IPS-20b (cell line): ENCODE results near the gene DCLRE1B.

Experiments
- H3K27ac ChIP-seq: one replicate; pipeline ENCODE4 v1.5.1; 2013; ENCODE audit warnings: low read length
- H3K27me3 ChIP-seq: 2 replicates; pipeline ENCODE4 v1.6.1; 2013; ENCODE audit warnings: mild to moderate bottlenecking, low read length, inconsistent platforms; ENCODE audit not compliant: insufficient read depth
- H3K36me3 ChIP-seq: 2 replicates; pipeline ENCODE4 v1.6.1; 2013; ENCODE audit warnings: low read depth, mild to moderate bottlenecking, inconsistent platforms, low read length, moderate library complexity; ENCODE audit not compliant: insufficient read depth
- H3K4me1 ChIP-seq: 2 replicates; pipeline ENCODE4 v1.6.1; 2013; ENCODE audit warnings: mild to moderate bottlenecking, control low read depth, inconsistent platforms, low read length, moderate library complexity; ENCODE audit not compliant: insufficient read depth
- H3K4me3 ChIP-seq: 2 replicates; pipeline ENCODE4 v1.5.1; 2013; ENCODE audit warnings: mild to moderate bottlenecking, low read length, inconsistent platforms
- H3K9ac ChIP-seq: 2 replicates; pipeline ENCODE4 v1.6.1; 2013; ENCODE audit warnings: low read depth, mild to moderate bottlenecking, inconsistent platforms, low read length, moderate library complexity
- H3K9me3 ChIP-seq: 2 replicates; pipeline ENCODE4 v1.6.1; 2013; ENCODE audit warnings: mild to moderate bottlenecking, low read depth, low read length, inconsistent platforms; ENCODE audit not compliant: insufficient read depth

Gene DCLRE1B

DNA sequence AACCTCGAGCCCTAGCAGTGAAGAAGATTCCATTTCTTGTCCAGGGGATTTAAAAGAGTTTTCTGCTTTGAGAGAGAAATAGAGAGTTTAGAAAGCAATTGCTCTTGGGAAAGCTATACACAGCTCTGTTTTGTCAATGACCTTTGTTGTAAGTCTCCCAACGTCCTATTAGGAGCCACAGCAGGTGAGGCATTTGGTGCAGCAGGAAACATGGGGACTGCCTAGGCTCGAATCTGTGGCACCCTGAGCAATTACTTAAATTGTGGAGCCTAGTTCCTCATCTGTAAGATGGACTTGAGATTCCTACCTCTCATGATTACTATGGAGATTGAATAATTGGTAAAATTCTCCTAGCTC lies 8.2 kb downstream of the DCLRE1B start:
- H3K4me1 ChIP-seq, result no peaks in the 10 kb centered on the region
- no peak overlapping the region for H3K27ac ChIP-seq
- no peaks in the 10 kb centered on the region for H3K9me3 ChIP-seq
- no peak overlapping the region for H3K9ac ChIP-seq
- H3K36me3 ChIP-seq, result peaks cover 45% of the 10 kb centered on the region
- H3K4me3 ChIP-seq, result no peak overlapping the region
- no peaks in the 10 kb centered on the region for H3K27me3 ChIP-seq

DNA sequence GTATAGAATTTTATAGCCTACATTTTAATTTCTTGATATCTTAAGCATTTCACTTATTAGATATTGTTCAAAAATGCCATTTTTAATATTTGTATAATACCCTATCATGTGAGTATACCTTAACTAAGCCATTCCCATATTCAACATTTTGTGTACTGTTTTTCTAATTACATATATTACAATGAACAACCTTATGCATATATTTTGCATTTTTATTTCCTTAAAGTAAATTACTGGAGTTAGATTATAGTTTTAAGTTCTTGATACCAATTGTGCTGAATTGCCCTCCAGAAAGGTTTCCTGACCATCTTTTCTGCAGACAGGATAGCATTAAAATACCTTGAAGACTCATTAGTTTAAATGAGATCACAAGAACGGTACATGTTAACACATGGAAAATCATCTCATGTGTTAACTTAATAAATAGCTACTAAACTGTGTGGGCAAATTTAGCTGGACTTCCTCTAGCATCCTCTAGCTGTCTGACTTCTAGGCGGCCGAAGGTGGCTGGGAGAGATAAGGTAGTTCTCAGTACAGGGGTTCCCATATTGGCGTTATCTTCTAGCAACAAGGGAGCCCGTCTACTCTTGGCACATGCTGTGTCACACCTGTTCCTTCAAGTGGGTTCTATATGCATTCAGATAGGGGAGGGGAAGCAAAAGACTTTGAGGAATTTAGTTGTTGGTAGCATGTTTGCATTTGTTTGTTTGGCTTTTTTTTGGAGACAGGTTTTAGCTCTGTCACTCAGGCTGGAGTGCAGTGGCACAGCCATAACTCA lies 8.9 kb downstream of the DCLRE1B start:
- Histone ChIP-seq H3K9me3 (no peaks in the 10 kb centered on the region), H3K27ac (no peak overlapping the region), H3K27me3 (no peaks in the 10 kb centered on the region), H3K9ac (no peak overlapping the region), H3K4me3 (no peak overlapping the region), H3K36me3 (peaks cover 37% of the 10 kb centered on the region), H3K4me1 (no peaks in the 10 kb centered on the region)

- H3K27me3 ChIP-seq, result no peaks in the 10 kb centered on the region
- no peaks in the 10 kb centered on the region for H3K4me1 ChIP-seq
- H3K4me3 ChIP-seq, result no peak overlapping the region
Measured at GRCh38 chr1:113916974-113917373, 11.8 kb downstream of the DCLRE1B start.

DNA sequence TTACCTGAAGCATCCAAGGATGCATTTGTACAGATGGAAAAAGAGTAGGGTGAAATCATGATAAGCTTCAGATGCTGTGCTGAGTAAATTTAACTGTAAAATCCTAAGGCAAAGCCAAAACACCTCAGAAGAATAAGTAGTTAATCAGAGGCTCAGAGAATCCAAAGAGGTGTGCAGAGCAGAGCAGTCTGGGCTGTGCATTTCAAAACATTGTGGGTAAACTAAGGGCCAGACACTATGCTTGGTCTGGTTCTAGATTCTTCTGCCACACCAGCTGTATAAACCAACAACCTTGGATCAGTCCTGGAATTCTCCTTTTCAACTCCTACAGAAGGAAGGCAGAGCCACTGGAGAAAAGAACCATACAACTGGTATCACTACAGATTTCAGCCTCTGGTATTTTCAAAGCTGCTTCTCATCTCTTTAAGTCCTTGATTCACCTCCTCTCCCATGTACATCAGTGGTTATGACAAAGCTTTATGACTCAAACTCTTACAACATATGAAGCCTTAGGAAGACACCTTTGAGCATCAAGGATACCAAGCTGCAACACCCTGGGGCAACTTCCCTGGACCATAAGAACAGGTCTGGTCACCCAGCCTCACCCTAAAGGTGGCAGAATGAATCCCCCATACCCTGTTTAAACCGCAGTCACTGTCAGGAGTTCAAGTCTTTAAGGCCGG lies 12.4 kb downstream of the DCLRE1B start:
- Histone ChIP-seq H3K9ac (no peak overlapping the region), H3K36me3 (peaks cover 10% of the 10 kb centered on the region), H3K27ac (no peak overlapping the region), H3K9me3 (no peaks in the 10 kb centered on the region), H3K4me3 (no peak overlapping the region), H3K4me1 (no peaks in the 10 kb centered on the region), H3K27me3 (no peaks in the 10 kb centered on the region)

More at GRCh38 chr1:113916974-113917373, 11.8 kb downstream of the DCLRE1B start:
- Histone ChIP-seq H3K9ac (no peak overlapping the region), H3K9me3 (no peaks in the 10 kb centered on the region), H3K36me3 (peaks cover 16% of the 10 kb centered on the region), H3K27ac (no peak overlapping the region)

DNA sequence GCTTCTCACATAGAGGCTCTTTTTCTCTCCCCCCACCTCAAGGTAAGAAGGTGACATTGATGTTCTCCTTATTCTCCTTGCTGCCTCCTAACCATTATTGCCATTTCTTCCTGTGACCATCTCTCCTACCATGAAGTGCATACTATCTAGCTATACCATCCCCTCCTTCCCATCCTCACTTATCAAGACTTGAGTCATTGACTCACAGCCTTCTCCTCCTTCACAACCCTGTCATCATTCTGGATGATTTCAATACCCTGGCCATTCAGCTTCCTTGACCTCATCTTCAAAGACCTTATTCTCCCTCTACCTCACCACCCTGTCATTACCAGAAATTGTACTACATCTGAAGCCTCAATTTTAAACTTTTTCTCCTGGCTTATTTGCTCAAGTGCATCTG lies 13.1 kb downstream of the DCLRE1B start:
- Histone ChIP-seq H3K36me3 (peaks cover 3% of the 10 kb centered on the region; the same call in 1 of the 2 replicates), H3K27ac (no peak overlapping the region), H3K4me3 (no peak overlapping the region), H3K9me3 (no peaks in the 10 kb centered on the region), H3K27me3 (no peaks in the 10 kb centered on the region; the same call in 1 of the 2 replicates), H3K4me1 (no peaks in the 10 kb centered on the region), H3K9ac (no peak overlapping the region)

GRCh38 chr1:113922957-113923356 lies 17.8 kb downstream of the DCLRE1B start:
- H3K36me3 ChIP-seq, result no peaks in the 10 kb centered on the region
- peaks cover 14% of the 10 kb centered on the region for H3K27me3 ChIP-seq
- no peak overlapping the region for H3K4me3 ChIP-seq
- no peaks in the 10 kb centered on the region for H3K9me3 ChIP-seq
- H3K27ac ChIP-seq, result no peak overlapping the region
- no peak overlapping the region for H3K9ac ChIP-seq
- no peaks in the 10 kb centered on the region for H3K4me1 ChIP-seq

- Histone ChIP-seq H3K36me3 (no peaks in the 10 kb centered on the region), H3K4me3 (no peak overlapping the region), H3K4me1 (no peaks in the 10 kb centered on the region), H3K27me3 (peaks cover 17% of the 10 kb centered on the region), H3K9me3 (no peaks in the 10 kb centered on the region), H3K27ac (no peak overlapping the region), H3K9ac (no peak overlapping the region)
Measured at GRCh38 chr1:113924473-113924872, 19.3 kb downstream of the DCLRE1B start.

DNA sequence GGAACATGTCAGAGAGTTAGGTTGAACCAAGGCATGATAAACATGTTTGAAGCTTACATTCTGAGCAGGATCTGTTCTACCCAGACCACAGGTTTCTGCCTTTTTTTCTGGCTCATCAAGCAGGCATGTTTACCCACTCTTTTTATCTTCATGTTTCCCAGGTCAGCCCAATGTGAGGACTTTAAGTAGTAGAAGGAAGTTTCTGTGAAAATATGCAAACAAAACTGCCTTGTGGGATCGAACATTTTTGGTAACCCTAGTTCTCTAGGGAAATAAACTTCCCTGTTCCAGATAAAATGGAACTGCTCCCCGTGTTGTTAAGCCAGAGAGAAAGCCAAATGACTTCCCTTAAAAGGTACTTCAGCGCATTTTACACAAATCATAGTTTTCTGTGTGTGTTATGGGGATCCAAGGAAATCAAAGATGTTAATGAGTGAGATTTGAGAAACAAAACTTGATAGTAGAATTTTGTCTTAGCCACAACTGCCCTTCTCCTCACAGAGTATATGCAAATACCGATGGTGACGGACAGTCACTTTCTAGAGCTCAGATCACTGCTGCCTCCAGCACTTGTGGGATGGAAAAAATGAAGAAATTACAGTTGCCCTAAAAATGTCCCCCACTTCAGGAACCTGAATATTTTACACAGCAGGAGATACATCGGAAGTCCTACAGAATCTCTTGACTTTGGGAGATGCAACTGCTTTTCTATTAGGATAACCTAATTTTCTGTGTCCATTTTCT lies 23.2 kb downstream of the DCLRE1B start:
- Histone ChIP-seq H3K4me1 (peaks cover 9% of the 10 kb centered on the region; the same call in 1 of the 2 replicates), H3K36me3 (no peaks in the 10 kb centered on the region), H3K9me3 (no peaks in the 10 kb centered on the region), H3K27ac (no peak overlapping the region), H3K9ac (peak overlapping the region; percentile 77; the same call in 1 of the 2 replicates), H3K27me3 (peaks cover 17% of the 10 kb centered on the region), H3K4me3 (peak overlapping the region; percentile 92)

GRCh38 chr1:113928941-113929749 lies 24.0 kb downstream of the DCLRE1B start, which contains the start of gene HIPK1:
TSS of gene HIPK1 (plus strand) at chr1:113929324.
- Histone ChIP-seq H3K27ac (no peak within 1 kb of the TSS), H3K4me1 (peaks cover 9% of the 10 kb centered on the region; the same call in 1 of the 2 replicates), H3K9me3 (no peaks in the 10 kb centered on the region), H3K4me3 (peak within 1 kb of the TSS; percentile 92), H3K36me3 (no peaks in the 10 kb centered on the region), H3K27me3 (peaks cover 13% of the 10 kb centered on the region), H3K9ac (peak within 1 kb of the TSS; percentile 77)

GRCh38 chr1:113929750-113930498 lies 24.8 kb downstream of the DCLRE1B start:
- peaks cover 5% of the 10 kb centered on the region for H3K27me3 ChIP-seq
- H3K4me1 ChIP-seq, result peaks cover 9% of the 10 kb centered on the region; the same call in 1 of the 2 replicates
- H3K9ac ChIP-seq, result peak overlapping the region; percentile 77; the same call in 1 of the 2 replicates
- H3K9me3 ChIP-seq, result no peaks in the 10 kb centered on the region
- no peak overlapping the region for H3K27ac ChIP-seq
- H3K4me3 ChIP-seq, result peak overlapping the region; percentile 92
- H3K36me3 ChIP-seq, result no peaks in the 10 kb centered on the region
